GM21576 (cell line): ENCODE results near the gene R3HDM4.
"Not testable (repeated sequence)": the region's sequence is repeated elsewhere in the genome, so short reads cannot be mapped to it uniquely, and the experiment has no call there.

Source experiments
- ATAC-seq: cut with Tn5 transposase; IDR thresholded peaks from one replicate; pipeline ENCODE4 v1.9.1; 2021; ENCODE audit warnings: mild to moderate bottlenecking, moderate library complexity; ENCODE audit not compliant: unreplicated experiment

R3HDM4 gene

GRCh38 chr19:862581-863314 lies 50.3 kb downstream of the R3HDM4 start:
- ATAC-seq = no peak

- ATAC-seq = no peak
Observed at GRCh38 chr19:861756-862580, 51.1 kb downstream of the R3HDM4 start.

DNA sequence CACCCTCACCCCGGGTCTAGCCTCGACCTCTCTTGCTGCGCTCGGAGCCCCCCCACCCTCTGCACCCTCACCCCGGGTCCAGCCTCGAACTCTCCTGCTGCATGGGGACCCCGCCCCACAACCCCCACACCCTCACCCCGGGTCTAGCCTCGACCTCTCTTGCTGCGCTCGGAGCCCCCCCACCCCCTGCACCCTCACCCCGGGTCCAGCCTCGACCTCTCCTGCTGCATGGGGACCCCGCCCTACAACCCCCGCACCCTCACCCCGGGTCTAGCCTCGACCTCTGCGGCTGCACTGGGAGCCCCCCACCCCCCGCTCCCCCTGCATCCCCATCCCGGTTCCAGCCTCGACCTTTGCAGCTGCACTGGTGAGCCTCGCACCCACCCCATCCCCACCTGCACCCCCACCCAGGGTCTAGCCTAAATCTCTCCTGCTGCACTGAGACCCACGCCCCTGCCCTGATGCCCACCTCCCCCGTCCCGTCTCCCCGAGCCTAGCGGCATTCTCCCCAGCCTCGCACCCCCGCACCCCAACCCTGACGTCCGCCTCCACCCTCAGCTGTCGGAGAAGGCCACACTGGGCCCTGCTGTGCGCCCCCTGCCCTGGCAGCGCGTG lies 51.8 kb downstream of the R3HDM4 start:
- ATAC-seq = no peak

DNA sequence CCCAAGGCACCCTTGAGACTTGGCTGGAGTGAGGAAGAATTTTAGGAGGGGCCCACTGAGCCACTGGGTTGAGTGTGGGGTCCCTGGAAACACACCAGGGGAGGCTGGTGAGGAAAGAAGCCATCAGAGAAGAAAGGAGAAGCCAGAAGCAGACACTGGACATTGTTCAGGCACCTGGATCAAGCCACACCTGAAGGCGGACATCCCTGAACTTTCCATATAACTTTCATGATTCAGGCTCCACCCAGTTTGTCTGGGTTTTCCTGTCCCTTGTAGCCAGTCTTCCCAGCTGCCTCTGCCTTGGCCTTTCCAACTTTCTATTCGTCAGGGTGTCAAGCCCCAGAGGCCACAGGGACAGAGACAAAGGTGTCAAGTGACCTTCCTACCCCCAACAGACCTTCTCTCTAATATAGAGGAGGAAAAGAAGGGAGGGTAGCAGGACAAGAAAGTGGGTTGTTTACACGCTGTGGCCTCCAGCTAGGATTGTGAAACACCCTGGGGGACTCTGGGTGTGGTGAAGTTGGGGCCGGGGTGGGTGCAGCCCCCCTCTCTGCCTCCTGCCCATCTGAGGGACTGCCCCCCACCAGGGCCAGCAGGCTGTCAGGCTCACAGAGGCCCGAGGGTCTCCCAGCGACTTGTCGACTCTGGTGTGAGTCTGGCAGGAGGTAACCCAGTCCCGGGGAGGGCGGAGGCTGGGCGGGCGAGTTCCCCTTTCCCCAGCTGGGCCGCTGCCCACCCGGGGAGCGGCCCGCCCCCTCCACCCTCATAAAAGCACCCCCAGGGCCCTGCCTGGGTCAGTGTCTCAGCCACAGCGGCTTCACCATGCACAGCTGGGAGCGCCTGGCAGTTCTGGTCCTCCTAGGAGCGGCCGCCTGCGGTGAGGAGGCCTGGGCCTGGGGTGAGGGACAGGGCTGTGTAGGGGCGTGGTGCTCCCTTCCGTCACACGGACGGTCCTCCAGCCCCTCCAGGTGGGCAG lies 53.9 kb downstream of the R3HDM4 start, which contains the start of gene CFD:
CFD (plus strand) TSS at position 797 of the 976 bp plus-strand sequence; CDS start at position 823, 26 bp downstream.
- ATAC-seq = no peak

GRCh38 chr19:858284-858683 lies 54.7 kb downstream of the R3HDM4 start:
- no peak for ATAC-seq

GRCh38 chr19:855566-856120 lies 57.4 kb downstream of the R3HDM4 start:
- ATAC-seq = no peak

- no peak for ATAC-seq
Observed at GRCh38 chr19:855142-855541, 57.9 kb downstream of the R3HDM4 start.

- ATAC-seq = no peak
Observed at GRCh38 chr19:854549-854948, 58.5 kb downstream of the R3HDM4 start.

- not testable (repeated sequence) for ATAC-seq
Observed at GRCh38 chr19:853614-854220, 59.3 kb downstream of the R3HDM4 start.

DNA sequence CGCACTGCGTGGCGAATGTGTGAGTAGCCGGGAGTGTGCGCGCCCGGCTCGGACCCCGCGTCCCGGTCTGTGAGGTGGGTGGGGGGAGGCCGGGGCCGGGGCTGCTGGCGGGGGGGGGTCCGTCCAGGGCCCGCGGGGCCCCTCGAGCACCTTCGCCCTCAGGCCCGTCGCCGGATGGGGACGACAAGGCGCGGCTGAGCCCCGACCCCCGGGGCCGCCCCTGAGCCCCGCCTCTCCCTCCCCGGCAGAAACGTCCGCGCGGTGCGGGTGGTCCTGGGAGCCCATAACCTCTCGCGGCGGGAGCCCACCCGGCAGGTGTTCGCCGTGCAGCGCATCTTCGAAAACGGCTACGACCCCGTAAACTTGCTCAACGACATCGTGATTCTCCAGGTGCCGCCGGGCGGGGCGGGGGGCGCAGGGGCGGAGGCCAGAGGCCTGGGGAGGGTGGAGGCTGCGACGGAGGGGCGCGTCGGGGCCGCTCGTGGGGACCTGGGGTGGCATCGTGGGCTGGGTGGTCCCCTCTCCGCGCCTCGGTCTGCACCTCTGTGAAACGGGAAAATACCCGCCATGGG lies 59.9 kb downstream of the R3HDM4 start:
- ATAC-seq = no peak

DNA sequence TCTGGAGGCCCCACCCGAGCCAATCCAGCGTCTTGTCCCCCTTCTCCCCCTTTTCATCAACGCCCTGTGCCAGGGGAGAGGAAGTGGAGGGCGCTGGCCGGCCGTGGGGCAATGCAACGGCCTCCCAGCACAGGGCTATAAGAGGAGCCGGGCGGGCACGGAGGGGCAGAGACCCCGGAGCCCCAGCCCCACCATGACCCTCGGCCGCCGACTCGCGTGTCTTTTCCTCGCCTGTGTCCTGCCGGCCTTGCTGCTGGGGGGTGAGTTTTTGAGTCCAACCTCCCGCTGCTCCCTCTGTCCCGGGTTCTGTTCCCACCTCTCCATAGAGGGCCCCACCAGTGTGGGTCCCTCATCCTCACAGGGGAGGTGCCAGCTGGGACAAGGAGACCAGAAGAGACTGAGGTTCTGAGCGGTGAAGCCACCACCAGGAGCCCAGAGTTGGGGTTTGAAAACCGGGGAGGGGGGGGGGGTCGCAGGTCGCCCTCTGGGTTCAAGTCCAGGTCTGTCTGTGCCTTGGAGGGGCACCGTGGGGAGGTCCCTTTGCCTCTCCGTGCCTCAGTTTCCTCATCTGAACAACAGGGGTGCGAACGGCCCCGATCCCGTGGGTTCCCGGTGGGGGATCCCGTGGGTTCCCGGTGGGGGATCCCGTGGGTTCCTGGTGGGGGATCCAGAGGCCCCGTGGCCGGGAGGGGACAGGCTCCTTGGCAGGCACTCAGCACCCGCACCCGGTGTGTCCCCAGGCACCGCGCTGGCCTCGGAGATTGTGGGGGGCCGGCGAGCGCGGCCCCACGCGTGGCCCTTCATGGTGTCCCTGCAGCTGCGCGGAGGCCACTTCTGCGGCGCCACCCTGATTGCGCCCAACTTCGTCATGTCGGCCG lies 60.6 kb downstream of the R3HDM4 start, which contains the start of gene ELANE:
ELANE (plus strand) TSS at position 168 of the 878 bp plus-strand sequence; CDS start at position 194, 26 bp downstream.
- no peak for ATAC-seq

GRCh38 chr19:850979-851335 lies 62.1 kb downstream of the R3HDM4 start:
- no peak for ATAC-seq

- no peak for ATAC-seq
Observed at GRCh38 chr19:850221-850978, 62.6 kb downstream of the R3HDM4 start.

DNA sequence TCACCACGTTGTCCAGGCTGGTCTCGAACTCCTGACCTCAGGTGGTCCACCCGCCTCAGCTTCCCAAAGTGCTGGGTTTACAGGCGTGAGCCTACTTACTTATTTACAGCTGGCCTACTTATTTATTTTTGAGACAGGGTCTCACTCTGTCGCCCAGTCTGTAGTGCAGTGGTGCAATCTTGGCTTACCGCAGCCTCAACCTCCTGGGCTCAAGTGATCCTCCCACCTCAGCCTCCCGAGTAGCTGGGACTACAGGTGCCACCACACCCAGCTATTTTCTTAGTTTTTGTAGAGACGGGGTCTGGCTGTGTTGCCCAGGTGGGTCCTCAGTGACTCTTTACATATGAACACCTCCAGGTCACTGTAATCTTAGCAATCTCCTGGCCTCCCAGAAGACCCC lies 63.8 kb downstream of the R3HDM4 start:
- not testable (repeated sequence) for ATAC-seq

- ATAC-seq = no peak
Observed at GRCh38 chr19:848386-848921, 64.6 kb downstream of the R3HDM4 start.
